HUES48 (cell line): Measurements from ENCODE around the gene RHBDL2.

Source experiments
- H3K27ac ChIP-seq: one replicate; pipeline ENCODE4 v1.7.0; 2013; ENCODE audit warnings: low read depth, low read length, inconsistent platforms
- H3K27me3 ChIP-seq: 2 replicates; pipeline ENCODE4 v1.6.1; 2013; ENCODE audit warnings: mild to moderate bottlenecking, low read length; ENCODE audit not compliant: control insufficient read depth, insufficient read depth
- H3K36me3 ChIP-seq: 2 replicates; pipeline ENCODE4 v1.6.1; 2013; ENCODE audit warnings: low read length; ENCODE audit not compliant: control insufficient read depth, insufficient read depth
- H3K4me1 ChIP-seq: 2 replicates; pipeline ENCODE4 v1.6.1; 2013; ENCODE audit warnings: mild to moderate bottlenecking, low read length; ENCODE audit not compliant: control insufficient read depth, insufficient read depth
- H3K4me3 ChIP-seq: 2 replicates; pipeline ENCODE4 v1.5.1; 2013; ENCODE audit warnings: mild to moderate bottlenecking, low read depth, low read length
- H3K9ac ChIP-seq: 2 replicates; pipeline ENCODE4 v1.6.1; 2013; ENCODE audit warnings: mild to moderate bottlenecking, low read depth, low read length, moderate library complexity
- H3K9me3 ChIP-seq: 2 replicates; pipeline ENCODE4 v1.6.1; 2013; ENCODE audit warnings: low read length; ENCODE audit not compliant: control insufficient read depth, insufficient read depth

RHBDL2 gene

DNA sequence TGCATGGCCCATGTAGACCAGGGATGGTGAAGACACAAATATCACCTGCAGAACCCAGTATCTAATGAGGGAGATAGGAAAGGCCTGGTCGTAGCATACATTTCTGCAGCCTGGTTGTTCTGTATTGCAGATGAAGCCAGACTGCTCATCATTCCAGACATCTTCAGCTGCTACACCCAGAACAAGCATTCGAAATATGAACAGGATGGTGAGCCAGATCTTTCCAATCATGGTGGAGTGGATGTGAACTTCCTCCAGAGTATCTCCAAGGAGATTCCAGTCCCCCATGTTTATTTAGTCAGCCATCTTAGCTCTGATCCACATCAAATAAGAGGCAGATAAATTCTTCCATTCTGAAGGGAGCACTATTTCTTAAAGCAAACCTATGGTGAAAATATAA lies 65.8 kb downstream of the RHBDL2 start:
- Histone ChIP-seq H3K9ac (no peak overlapping the region), H3K27ac (no peak overlapping the region), H3K27me3 (no peaks in the 10 kb centered on the region), H3K4me1 (peaks cover 12% of the 10 kb centered on the region), H3K9me3 (no peaks in the 10 kb centered on the region), H3K4me3 (no peak overlapping the region), H3K36me3 (no peaks in the 10 kb centered on the region)

DNA sequence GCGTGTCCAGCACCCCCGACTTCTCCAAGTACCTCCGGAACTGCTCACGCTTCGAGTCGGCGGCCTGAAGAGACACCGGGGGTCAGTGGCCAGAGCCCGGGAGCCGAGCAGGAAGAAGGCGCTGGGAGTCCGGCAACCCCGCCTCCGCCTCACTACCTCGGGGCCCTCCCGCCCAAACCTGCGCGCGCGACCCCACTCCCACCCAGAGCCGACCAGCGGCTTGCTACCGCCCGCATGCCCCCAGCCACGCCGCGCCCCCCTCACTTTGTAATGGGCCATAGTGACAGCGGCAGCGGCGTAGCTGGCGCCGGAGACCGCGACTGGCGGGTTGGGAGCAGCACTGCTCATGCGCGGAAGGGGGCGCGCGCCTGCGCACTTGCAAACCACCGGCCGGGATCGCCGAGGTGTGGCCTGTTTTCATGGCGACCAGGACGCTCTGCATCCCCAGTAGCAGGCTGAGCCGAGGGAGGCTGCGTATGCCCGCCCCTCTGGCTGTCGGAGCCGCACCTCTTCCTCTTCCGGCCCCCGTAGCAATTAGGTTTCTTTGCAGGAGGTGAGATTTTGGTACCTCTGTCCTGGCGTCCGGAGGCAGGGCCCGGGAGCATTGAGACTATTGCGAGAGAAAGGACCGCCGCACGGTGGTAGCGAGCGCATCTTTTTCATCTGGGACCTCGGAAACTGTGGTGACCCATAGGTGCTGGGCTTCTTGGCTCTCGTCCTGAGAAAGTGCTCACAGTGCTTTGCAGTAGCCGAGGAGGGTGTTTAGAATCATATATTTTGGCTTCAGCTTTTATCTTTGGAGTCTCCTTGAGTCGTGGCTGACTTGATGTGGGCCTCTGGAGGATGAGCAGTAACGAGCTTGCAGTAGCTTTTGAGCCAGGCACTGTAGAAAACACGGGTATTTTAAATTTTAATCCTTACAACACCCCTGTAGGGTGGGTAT lies 68.3 kb downstream of the RHBDL2 start, which contains the start of gene MYCBP:
Gene MYCBP (minus strand): TSS at position 322 of the 943 bp plus-strand sequence. CDS start 43 bp downstream, at position 279.
- Histone ChIP-seq H3K36me3 (no peaks in the 10 kb centered on the region), H3K9ac (peak within 1 kb of the TSS; percentile 50; the same call in 1 of the 2 replicates), H3K4me1 (peaks cover 12% of the 10 kb centered on the region), H3K4me3 (peak within 1 kb of the TSS; percentile 92), H3K27me3 (no peaks in the 10 kb centered on the region), H3K27ac (peak within 1 kb of the TSS; percentile 68), H3K9me3 (no peaks in the 10 kb centered on the region)

DNA sequence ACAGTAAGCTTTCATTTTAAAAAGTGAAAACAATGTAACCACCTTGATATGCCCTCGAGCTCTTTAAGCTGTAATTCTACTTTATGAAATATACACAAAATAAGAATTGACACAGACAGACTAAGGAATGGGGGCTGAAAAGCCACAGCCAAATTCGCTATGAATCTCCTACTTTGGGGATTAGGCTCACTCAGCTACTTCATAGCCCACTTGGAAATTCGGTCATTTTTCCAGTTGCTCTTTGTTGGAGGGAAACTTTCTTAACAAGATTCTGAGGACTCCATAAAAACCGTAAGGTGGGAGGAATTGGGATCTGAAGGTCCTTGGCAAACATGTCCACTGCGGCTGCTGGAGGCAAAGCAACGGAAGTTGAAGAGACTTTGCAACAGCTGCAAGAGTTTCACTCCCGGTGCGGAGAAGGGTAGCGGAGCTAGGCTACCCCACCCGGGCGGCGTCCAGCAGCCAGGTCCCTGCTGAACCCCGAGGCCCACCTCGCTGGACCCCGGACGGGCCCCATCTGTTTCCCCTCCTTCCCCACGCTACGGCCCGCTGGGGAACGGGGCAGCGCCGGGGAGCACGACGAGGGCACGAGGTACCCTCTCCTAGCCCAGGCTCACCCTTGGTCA lies 69.1 kb downstream of the RHBDL2 start:
- Histone ChIP-seq H3K27me3 (no peaks in the 10 kb centered on the region), H3K4me3 (peak overlapping the region; percentile 92), H3K36me3 (peaks cover 4% of the 10 kb centered on the region; the same call in 1 of the 2 replicates), H3K27ac (no peak overlapping the region), H3K9ac (no peak overlapping the region; the same call in 1 of the 2 replicates), H3K4me1 (peaks cover 12% of the 10 kb centered on the region), H3K9me3 (no peaks in the 10 kb centered on the region)

DNA sequence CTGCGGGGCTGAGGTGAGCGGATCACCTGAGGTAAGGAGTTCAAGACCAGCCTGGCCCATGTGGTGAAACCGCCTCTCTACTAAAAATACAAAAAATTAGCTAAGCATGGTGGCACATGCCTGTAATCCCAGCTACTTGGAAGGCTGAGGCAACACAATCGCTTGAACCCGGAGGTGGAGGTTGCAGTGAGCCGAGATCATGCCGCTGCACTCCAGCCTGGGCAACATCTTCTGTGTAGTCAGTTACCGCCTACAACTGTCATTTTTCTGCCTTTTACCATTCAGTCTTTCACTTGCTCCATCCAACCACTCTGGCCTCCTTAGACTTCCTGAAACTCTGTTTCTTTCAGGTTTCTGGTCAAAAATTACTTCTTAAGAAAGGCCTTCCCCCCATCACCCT lies 70.6 kb downstream of the RHBDL2 start:
- Histone ChIP-seq H3K27ac (no peak overlapping the region), H3K27me3 (no peaks in the 10 kb centered on the region), H3K9ac (no peak overlapping the region), H3K4me3 (no peak overlapping the region), H3K36me3 (peaks cover 7% of the 10 kb centered on the region), H3K4me1 (peaks cover 12% of the 10 kb centered on the region), H3K9me3 (no peaks in the 10 kb centered on the region)

DNA sequence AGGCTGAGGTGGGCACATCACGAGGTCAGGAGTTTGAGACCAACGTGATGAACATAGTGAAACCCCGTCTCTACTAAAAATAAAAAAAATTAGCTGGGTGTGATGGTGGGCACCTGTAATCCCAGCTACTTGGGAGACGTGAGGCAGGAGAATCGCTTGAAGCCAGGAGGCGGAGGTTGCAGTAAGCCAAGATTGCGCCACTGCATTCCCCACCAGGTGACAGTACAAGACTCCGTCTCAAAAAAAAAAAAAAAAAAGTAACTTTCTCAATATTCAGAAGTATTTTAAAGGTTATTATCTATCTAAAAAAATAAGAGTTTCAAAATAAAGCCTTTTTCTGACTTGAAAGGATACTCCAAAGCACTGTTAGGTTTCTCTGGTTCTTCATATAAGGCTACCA lies 74.4 kb downstream of the RHBDL2 start:
- H3K4me1 ChIP-seq: peaks cover 2% of the 10 kb centered on the region
- H3K36me3 ChIP-seq: peaks cover 40% of the 10 kb centered on the region
- no peak overlapping the region for H3K9ac ChIP-seq
- no peak overlapping the region for H3K4me3 ChIP-seq
- no peaks in the 10 kb centered on the region for H3K27me3 ChIP-seq
- H3K27ac ChIP-seq: no peak overlapping the region
- no peaks in the 10 kb centered on the region for H3K9me3 ChIP-seq

DNA sequence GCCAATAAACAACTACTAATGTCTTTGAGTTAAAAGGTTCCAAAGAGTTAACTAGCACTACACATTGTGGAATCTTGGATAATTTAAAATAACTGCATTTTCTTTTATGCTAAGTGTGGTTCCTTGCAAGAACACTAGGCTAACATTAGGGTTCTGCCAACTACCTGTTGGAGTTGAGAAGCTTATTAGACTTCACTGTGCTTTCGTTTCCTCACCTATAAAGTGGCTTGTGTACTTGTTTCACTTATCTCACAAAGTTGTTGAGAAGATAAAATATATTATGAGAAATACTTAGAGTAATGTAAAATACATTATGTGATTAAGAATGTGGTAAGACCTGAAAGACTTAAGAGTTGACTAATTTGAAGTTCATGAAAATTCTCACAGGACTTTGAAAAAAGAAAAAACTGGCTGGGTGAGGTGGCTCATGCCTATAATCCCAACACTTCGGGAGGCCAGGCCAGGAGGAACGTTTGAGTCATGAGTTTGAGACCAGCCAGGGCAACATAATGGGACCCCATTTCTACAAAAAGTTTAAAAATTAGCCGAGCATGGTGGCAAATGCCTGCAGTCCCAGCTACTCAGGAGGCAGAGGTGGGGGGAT lies 76.4 kb downstream of the RHBDL2 start:
- Histone ChIP-seq H3K36me3 (peaks cover 45% of the 10 kb centered on the region), H3K4me1 (peaks cover 3% of the 10 kb centered on the region; the same call in 1 of the 2 replicates), H3K4me3 (no peak overlapping the region), H3K9ac (no peak overlapping the region), H3K27ac (no peak overlapping the region), H3K9me3 (no peaks in the 10 kb centered on the region), H3K27me3 (no peaks in the 10 kb centered on the region)

DNA sequence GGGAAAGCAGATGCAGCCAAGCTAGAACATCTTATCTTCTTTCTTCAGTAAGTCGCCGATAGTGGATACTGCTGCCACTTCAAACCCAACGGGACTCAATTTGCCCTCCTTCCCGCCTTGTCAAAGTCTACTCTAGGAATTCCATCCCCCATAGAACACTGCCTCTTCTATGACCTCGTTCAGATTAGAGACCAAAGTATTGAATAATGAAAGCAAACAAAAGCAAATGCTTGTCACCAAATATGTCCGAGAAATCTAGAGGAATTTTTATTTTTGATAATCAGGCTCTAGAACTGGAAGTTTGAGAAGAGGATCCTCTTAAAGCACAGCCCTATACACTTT lies 81.2 kb downstream of the RHBDL2 start:
- H3K27me3 ChIP-seq: no peaks in the 10 kb centered on the region

DNA sequence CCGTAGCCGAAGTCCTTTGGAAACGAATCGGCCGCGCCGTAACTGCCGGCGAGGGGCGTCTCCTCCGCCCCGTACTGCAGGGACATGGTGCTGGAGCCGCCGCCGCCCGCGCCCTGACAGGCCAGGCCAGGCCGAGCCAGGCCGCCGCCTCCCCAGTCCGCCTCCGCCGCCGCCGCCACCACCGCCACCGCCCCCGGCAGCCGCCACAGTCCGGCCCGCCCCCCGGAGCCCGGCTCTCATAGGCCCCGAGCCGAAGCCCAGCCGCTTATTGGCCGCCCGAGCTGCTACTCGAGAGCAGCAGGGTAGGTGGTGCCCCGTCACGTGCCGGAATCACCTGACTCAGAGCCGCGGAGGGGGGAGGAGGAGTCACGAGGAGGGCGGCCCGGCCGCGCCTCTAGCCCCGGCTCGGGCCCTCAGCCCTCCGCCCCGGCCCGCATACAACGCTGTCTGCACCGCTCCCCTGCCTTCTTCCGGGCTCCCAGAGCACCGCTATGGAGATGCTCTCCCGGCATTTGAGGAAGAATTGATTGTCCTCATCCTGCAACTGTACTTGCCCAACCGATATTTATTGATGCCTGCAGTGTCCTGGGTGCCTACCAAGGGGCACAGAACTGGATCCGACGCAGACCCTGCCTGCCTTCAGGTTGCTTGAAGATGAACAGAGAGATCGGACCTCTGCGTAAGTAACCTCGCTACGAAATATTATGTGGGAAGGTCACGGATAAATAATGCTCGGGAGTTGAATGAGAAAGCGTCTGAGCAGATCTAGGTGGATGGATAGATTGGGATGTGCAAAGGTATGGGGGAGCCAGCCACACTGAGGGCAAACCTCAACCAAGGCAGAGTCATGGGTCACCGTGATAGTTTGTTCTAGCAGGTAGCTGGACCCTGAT lies 81.8 kb downstream of the RHBDL2 start, which contains the start of gene RRAGC:
Gene RRAGC (minus strand): TSS at position 212 of the 893 bp plus-strand sequence. CDS start 126 bp downstream, at position 86.
- Histone ChIP-seq H3K9ac (peak within 1 kb of the TSS; percentile 66), H3K27me3 (no peaks in the 10 kb centered on the region), H3K9me3 (no peaks in the 10 kb centered on the region), H3K27ac (peak within 1 kb of the TSS; percentile 59), H3K36me3 (peaks cover 51% of the 10 kb centered on the region), H3K4me3 (peak within 1 kb of the TSS; percentile 88), H3K4me1 (peaks cover 6% of the 10 kb centered on the region; the same call in 1 of the 2 replicates)

More for the DNA sequence above, 81.2 kb downstream of the RHBDL2 start:
- Histone ChIP-seq H3K9ac (peak overlapping the region; percentile 66; the same call in 1 of the 2 replicates), H3K4me3 (peak overlapping the region; percentile 88), H3K9me3 (no peaks in the 10 kb centered on the region), H3K4me1 (peaks cover 6% of the 10 kb centered on the region; the same call in 1 of the 2 replicates), H3K27ac (no peak overlapping the region), H3K36me3 (peaks cover 51% of the 10 kb centered on the region)

DNA sequence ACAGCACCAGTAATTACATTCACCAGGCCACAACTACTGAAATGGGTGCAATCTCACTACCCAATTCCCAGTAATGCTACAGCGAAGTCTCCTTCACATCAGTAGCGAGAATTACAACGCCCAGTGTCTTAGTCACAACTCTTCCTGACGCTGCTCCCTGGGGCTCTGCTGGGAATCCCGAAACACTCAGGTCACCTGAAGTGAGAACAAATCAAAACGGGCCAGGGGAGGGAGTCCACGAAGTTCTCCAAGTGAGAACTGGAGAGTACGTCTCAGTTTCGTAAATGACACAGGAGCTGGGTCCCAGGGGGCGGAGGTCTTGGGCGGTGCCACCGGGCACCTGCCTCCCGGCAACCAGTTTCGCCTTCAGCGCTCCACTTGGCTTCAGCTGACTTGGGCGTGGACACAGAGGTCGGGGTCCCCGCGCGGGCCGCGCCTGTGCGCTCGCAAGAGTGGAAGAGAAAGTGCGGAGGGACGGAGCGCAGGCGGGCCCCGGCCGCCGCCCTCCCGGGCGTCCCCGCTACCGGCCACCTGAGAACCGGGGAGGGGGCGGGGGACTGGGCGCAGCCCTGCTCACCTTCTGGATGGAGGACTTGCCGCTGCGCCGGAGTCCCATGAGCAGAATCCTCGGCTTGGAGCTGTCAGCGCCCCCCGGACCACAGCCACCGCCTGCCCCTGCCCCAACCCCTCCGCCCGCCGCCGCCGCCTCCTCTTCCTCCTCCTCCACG lies 82.6 kb downstream of the RHBDL2 start:
- Histone ChIP-seq H3K36me3 (peaks cover 50% of the 10 kb centered on the region), H3K27ac (peak overlapping the region; percentile 59), H3K9ac (peak overlapping the region; percentile 13; the same call in 1 of the 2 replicates)

More for the DNA sequence above, 82.6 kb downstream of the RHBDL2 start:
- H3K27me3 ChIP-seq: no peaks in the 10 kb centered on the region
- peaks cover 6% of the 10 kb centered on the region; the same call in 1 of the 2 replicates for H3K4me1 ChIP-seq
- peak overlapping the region; percentile 88 for H3K4me3 ChIP-seq
- no peaks in the 10 kb centered on the region for H3K9me3 ChIP-seq
